GM19468 (cell line): ENCODE data around the gene DNAJC6.
"Not testable (repeated sequence)": the region's sequence is repeated elsewhere in the genome, so short reads cannot be mapped to it uniquely, and the experiment has no call there.

ENCODE experiments used
- ATAC-seq: cut with Tn5 transposase; IDR thresholded peaks from one replicate; pipeline ENCODE4 v1.9.1; 2021; ENCODE audit warnings: mild to moderate bottlenecking, moderate library complexity, moderate number of reproducible peaks; ENCODE audit not compliant: unreplicated experiment; ENCODE audit errors: extremely low read depth

The DNAJC6 gene

GRCh38 chr1:65291818-65292217, 17.5 kb upstream of the DNAJC6 start:
- ATAC-seq, result not testable (repeated sequence)

- ATAC-seq, result no peak
Observed at GRCh38 chr1:65292861-65293593, 16.3 kb upstream of the DNAJC6 start.

GRCh38 chr1:65297706-65298105, 11.6 kb upstream of the DNAJC6 start:
- ATAC-seq, result no peak

- no peak for ATAC-seq
Observed at GRCh38 chr1:65299328-65299727, 10.0 kb upstream of the DNAJC6 start.

- no peak for ATAC-seq
Observed at GRCh38 chr1:65308781-65309303, 501 bp upstream of the DNAJC6 start.

- ATAC-seq, result no peak
Observed at GRCh38 chr1:65310078-65310587, 790 bp downstream of the DNAJC6 start.

- no peak for ATAC-seq
Observed at GRCh38 chr1:65311760-65312159, 2.4 kb downstream of the DNAJC6 start.

GRCh38 chr1:65316233-65316632, 6.9 kb downstream of the DNAJC6 start:
- ATAC-seq, result no peak

GRCh38 chr1:65317866-65318653, 8.7 kb downstream of the DNAJC6 start:
- no peak for ATAC-seq

GRCh38 chr1:65319141-65319540, 9.8 kb downstream of the DNAJC6 start:
- no peak for ATAC-seq

- ATAC-seq, result no peak
Observed at GRCh38 chr1:65319754-65320153, 10.4 kb downstream of the DNAJC6 start.

- no peak for ATAC-seq
Observed at GRCh38 chr1:65321879-65322278, 12.5 kb downstream of the DNAJC6 start.

- ATAC-seq, result no peak
Observed at GRCh38 chr1:65323246-65323645, 13.9 kb downstream of the DNAJC6 start.

GRCh38 chr1:65330021-65330420, 20.7 kb downstream of the DNAJC6 start:
- ATAC-seq, result no peak

GRCh38 chr1:65330822-65331221, 21.5 kb downstream of the DNAJC6 start:
- ATAC-seq, result no peak

- ATAC-seq, result no peak
Observed at GRCh38 chr1:65332821-65333220, 23.5 kb downstream of the DNAJC6 start.

GRCh38 chr1:65334081-65334480, 24.7 kb downstream of the DNAJC6 start:
- no peak for ATAC-seq

GRCh38 chr1:65339866-65340468, 30.6 kb downstream of the DNAJC6 start:
- no peak for ATAC-seq

- no peak for ATAC-seq
Observed at GRCh38 chr1:65341381-65341780, 32.0 kb downstream of the DNAJC6 start.

GRCh38 chr1:65343286-65343685, 33.9 kb downstream of the DNAJC6 start:
- no peak for ATAC-seq
